ENCODE results near the gene SLC2A10. TPM values are rescaled to one million over a fixed set of nuclear protein-coding genes. Genes with fewer than 3 reads are reported as not detected.

The SLC2A10 gene
- total RNA-seq, 1 donor from 2014 or later: 19.4 TPM

DNA sequence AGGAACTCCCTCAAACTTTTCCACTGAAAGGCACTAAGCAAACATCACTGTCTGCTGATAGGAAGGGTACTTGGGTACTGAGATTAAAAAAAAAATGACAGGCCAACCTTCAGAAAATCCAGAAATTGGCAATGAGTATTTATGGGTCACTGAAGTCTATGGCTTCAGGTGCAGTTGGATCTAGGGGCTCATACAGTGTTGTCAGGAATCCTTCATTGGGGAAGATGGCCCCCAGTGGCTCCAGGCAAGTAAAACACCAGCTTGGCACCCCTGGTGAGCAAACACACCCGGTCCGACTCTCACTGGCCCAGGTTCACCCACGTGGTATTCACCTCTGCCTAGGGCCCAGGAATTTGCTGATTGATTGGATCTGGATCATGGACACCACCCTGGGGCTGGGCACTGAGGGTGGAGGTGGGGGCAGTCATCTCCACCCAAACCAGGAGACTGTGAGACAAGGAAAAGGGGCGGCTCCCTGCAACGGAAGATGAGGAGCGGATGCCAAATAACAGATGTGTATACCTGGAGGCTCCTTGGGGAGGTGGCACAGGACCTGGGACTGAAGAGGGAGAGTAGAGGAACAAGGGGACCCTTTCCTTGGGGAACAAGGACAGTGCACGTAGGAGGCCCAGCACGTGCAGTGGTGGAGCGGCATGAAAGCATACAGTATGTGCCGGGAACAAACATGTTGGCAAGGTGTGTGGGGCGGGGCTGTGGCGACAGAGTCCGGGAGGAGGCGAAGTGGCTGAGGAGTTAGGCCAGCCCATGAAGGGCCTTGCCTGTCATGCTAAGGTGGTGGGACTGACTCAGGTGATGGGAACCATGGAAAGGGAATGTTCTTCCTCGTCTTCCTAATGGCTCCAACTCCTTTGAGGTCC lies 4.7 kb downstream of the SLC2A10 start:
- DNase-seq (ENCODE audit: low spot score): no peak
- no peak overlapping the region for H3K4me3 Mint-ChIP-seq (ENCODE audit: unreplicated experiment)
- H3K27me3 Mint-ChIP-seq (ENCODE audit: unreplicated experiment): peaks cover 7% of the 10 kb centered on the region
- TF ChIP-seq CTCF (IDR thresholded peaks at IDR 0.05; ENCODE audit: unreplicated experiment): no peak
- peaks cover 37% of the 10 kb centered on the region for H3K4me1 Mint-ChIP-seq (ENCODE audit: unreplicated experiment)
- no peaks in the 10 kb centered on the region for H3K9me3 Mint-ChIP-seq (ENCODE audit: unreplicated experiment)
- H3K36me3 Mint-ChIP-seq (ENCODE audit: low read depth, unreplicated experiment): peaks cover 18% of the 10 kb centered on the region
- no peak overlapping the region for H3K27ac Mint-ChIP-seq (ENCODE audit: unreplicated experiment)

DNA sequence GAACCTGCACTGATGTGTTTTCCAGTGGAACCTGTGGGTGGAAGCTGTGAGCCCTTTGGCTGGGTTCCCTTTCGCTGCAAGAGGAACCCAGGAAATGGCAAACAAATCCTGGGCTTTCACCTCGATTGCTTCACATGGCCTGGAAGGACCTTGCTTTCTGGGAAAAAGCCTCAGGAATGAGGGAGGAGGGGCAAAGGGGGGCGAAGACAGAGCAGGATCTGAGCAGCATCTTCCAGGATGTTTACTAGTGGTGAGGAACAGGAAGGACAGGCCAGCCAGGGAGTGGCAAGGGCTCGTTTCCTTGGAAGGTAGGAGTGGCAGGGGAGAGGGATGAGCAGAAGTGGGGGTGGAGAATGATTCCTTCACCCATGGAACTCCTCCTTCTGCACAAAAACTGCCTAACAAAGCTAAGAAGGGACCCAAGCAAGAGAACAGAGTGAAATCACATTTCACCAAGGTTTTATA lies 5.9 kb downstream of the SLC2A10 start:
- peak; percentile 30 for DNase-seq (ENCODE audit: low spot score)
- TF ChIP-seq CTCF (IDR thresholded peaks at IDR 0.05; ENCODE audit: unreplicated experiment): peak; percentile 17
- no peak overlapping the region for H3K4me3 Mint-ChIP-seq (ENCODE audit: unreplicated experiment)
- H3K4me1 Mint-ChIP-seq (ENCODE audit: unreplicated experiment): peaks cover 32% of the 10 kb centered on the region
- H3K9me3 Mint-ChIP-seq (ENCODE audit: unreplicated experiment): no peaks in the 10 kb centered on the region
- H3K27ac Mint-ChIP-seq (ENCODE audit: unreplicated experiment): peak overlapping the region; percentile 58
- peaks cover 6% of the 10 kb centered on the region for H3K27me3 Mint-ChIP-seq (ENCODE audit: unreplicated experiment)
- H3K36me3 Mint-ChIP-seq (ENCODE audit: low read depth, unreplicated experiment): peaks cover 27% of the 10 kb centered on the region

DNA sequence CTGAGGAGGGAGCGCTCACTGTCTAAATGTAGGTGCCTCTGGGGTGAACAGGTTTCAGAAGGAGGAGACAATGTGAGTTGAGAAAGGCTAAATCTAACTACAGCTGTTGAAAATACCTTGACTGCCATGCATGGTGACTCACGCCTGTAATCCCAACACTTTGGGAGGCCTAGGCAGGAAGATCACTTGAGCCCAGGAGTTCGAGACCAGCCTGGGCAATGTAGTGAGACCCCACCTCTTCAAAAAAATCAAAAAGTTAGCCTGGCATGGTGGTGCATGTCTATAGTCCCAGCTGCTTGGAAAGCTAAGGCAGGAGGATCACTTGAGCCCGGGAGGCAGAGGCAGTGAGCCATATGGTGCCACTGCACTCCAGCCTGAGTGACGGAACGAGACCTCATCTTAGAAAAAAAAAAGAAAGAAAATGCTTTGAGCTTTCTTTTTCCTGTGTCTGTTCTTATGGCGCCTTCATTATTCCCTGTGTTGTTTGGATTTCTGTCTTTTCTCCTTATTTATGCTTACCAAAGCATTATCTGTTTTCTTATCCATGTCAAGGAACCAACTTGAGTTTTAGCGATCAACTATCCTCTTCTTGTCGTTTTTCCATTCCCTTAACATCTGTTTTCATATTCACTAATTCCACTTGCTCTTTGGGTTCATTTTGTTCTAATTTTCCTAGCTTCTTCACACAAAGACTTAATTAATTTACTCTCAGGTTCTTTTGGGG lies 8.5 kb downstream of the SLC2A10 start:
- H3K27me3 Mint-ChIP-seq (ENCODE audit: unreplicated experiment): peaks cover 5% of the 10 kb centered on the region

DNA sequence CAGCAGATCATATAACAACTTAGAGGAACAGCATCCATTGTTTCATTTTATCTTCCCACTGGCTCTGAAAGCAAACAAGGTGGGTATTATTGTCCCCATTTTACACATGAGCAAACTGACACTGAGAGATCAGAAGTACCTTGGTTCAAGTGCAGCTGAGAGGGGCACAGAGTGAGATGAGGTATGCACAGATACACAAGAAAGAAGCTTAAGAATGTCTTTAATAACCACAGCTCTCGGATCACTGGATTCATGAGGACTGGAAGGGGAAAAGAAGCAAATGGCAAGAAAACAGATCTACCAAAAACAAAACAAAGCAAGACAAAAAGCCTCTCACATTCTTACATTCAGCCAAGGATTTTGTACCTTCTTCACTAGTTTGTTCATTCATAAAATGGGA lies 10.6 kb downstream of the SLC2A10 start:
- H3K9me3 Mint-ChIP-seq (ENCODE audit: unreplicated experiment): no peaks in the 10 kb centered on the region

More for the DNA sequence above, 8.5 kb downstream of the SLC2A10 start:
- Mint-ChIP-seq H3K36me3 (ENCODE audit: low read depth, unreplicated experiment) (peaks cover 31% of the 10 kb centered on the region), H3K4me1 (ENCODE audit: unreplicated experiment) (peaks cover 29% of the 10 kb centered on the region), H3K9me3 (ENCODE audit: unreplicated experiment) (no peaks in the 10 kb centered on the region), H3K27ac (ENCODE audit: unreplicated experiment) (no peak overlapping the region), H3K4me3 (ENCODE audit: unreplicated experiment) (no peak overlapping the region)
- no peak for TF ChIP-seq CTCF (IDR thresholded peaks at IDR 0.05; ENCODE audit: unreplicated experiment)
- DNase-seq (ENCODE audit: low spot score): no peak

More for the DNA sequence above, 10.6 kb downstream of the SLC2A10 start:
- Mint-ChIP-seq H3K36me3 (ENCODE audit: low read depth, unreplicated experiment) (peaks cover 23% of the 10 kb centered on the region), H3K27me3 (ENCODE audit: unreplicated experiment) (peaks cover 1% of the 10 kb centered on the region), H3K4me3 (ENCODE audit: unreplicated experiment) (peak overlapping the region; percentile 40), H3K27ac (ENCODE audit: unreplicated experiment) (no peak overlapping the region), H3K4me1 (ENCODE audit: unreplicated experiment) (peaks cover 8% of the 10 kb centered on the region)
- TF ChIP-seq CTCF (IDR thresholded peaks at IDR 0.05; ENCODE audit: unreplicated experiment): no peak
- DNase-seq (ENCODE audit: low spot score): no peak

Measured in endothelial cell (in vitro differentiated cells).